ENCODE results near the gene MARCHF6.
"Not testable (repeated sequence)": the region's sequence is repeated elsewhere in the genome, so short reads cannot be mapped to it uniquely, and the experiment has no call there.

Gene MARCHF6

GRCh38 chr5:10352430-10353240, 860 bp upstream of the MARCHF6 start:
- DNase-seq, result peak; percentile 20 to 34

GRCh38 chr5:10354048-10354872, 765 bp downstream of the MARCHF6 start:
- peak; percentile 29 to 37 for DNase-seq

- DNase-seq, result no peak
Measured at GRCh38 chr5:10355071-10355889, 1.8 kb downstream of the MARCHF6 start.

- DNase-seq, result no peak
Measured at GRCh38 chr5:10358999-10359398, 5.5 kb downstream of the MARCHF6 start.

GRCh38 chr5:10360686-10361085, 7.2 kb downstream of the MARCHF6 start:
- no peak for DNase-seq

GRCh38 chr5:10363519-10364185, 10.2 kb downstream of the MARCHF6 start:
- no peak for DNase-seq

GRCh38 chr5:10364186-10364689, 10.7 kb downstream of the MARCHF6 start:
- DNase-seq, result no peak

- DNase-seq, result no peak
Measured at GRCh38 chr5:10365782-10366181, 12.3 kb downstream of the MARCHF6 start.

- no peak for DNase-seq
Measured at GRCh38 chr5:10366310-10367272, 13.1 kb downstream of the MARCHF6 start.

GRCh38 chr5:10367579-10367978, 14.1 kb downstream of the MARCHF6 start:
- no peak for DNase-seq

- DNase-seq, result no peak
Measured at GRCh38 chr5:10370931-10371330, 17.4 kb downstream of the MARCHF6 start.

GRCh38 chr5:10371369-10371768, 17.9 kb downstream of the MARCHF6 start:
- not testable (repeated sequence) for DNase-seq

- DNase-seq, result no peak
Measured at GRCh38 chr5:10372726-10373709, 19.5 kb downstream of the MARCHF6 start.

GRCh38 chr5:10374046-10375022, 20.8 kb downstream of the MARCHF6 start:
- no peak for DNase-seq

- not testable (repeated sequence) for DNase-seq
Measured at GRCh38 chr5:10375146-10375545, 21.7 kb downstream of the MARCHF6 start.

GRCh38 chr5:10376544-10376943, 23.0 kb downstream of the MARCHF6 start:
- no peak for DNase-seq

- no peak for DNase-seq
Measured at GRCh38 chr5:10377081-10377480, 23.6 kb downstream of the MARCHF6 start.

- DNase-seq, result no peak
Measured at GRCh38 chr5:10381803-10382202, 28.3 kb downstream of the MARCHF6 start.

GRCh38 chr5:10384483-10384882, 31.0 kb downstream of the MARCHF6 start:
- no peak for DNase-seq
